Loucy (cell line): ENCODE data around the gene PTPRA.
"Not testable (repeated sequence)": the region's sequence is repeated elsewhere in the genome, so short reads cannot be mapped to it uniquely, and the experiment has no call there.

ENCODE experiments used
- H2AFZ ChIP-seq: fragments of 200-600 bp; sonication (generic); 2 replicates; pipeline ENCODE4 v1.6.0; 2016; ENCODE audit warnings: antibody characterized with exemption, mild to moderate bottlenecking, low read length, moderate library complexity
- H3F3A ChIP-seq: fragments of 200-600 bp; 2 replicates; pipeline ENCODE4 v1.6.0; 2016; ENCODE audit warnings: antibody characterized with exemption, low read depth, mild to moderate bottlenecking
- H3K27me3 ChIP-seq: fragments of 200-600 bp; sonication (generic); 2 replicates; pipeline ENCODE4 v1.6.1; 2014; ENCODE audit warnings: low read length, mild to moderate bottlenecking; ENCODE audit not compliant: insufficient read depth, poor library complexity, severe bottlenecking
- H3K36me3 ChIP-seq: fragments of 200-600 bp; sonication (generic); 2 replicates; pipeline ENCODE4 v1.6.1; 2016; ENCODE audit warnings: low read length; ENCODE audit not compliant: insufficient read depth
- H3K4me1 ChIP-seq: fragments of 200-600 bp; sonication (generic); 2 replicates; pipeline ENCODE4 v1.5.1; 2014; ENCODE audit warnings: low read length, mild to moderate bottlenecking; ENCODE audit not compliant: insufficient read depth, poor library complexity, severe bottlenecking
- H3K4me2 ChIP-seq: fragments of 200-600 bp; sonication (generic); 2 replicates; pipeline ENCODE4 v1.6.0; 2014; ENCODE audit warnings: antibody characterized with exemption, low read length, low read depth, mild to moderate bottlenecking; ENCODE audit not compliant: poor library complexity, severe bottlenecking
- H3K4me3 ChIP-seq: fragments of 200-600 bp; sonication (generic); 2 replicates; pipeline ENCODE4 v1.5.1; 2014; ENCODE audit warnings: low read length, mild to moderate bottlenecking, mixed read lengths; ENCODE audit not compliant: poor library complexity, severe bottlenecking
- H3K79me2 ChIP-seq: fragments of 200-600 bp; sonication (generic); 2 replicates; pipeline ENCODE4 v1.6.1; 2014; ENCODE audit warnings: low read length; ENCODE audit not compliant: insufficient read depth
- H3K9ac ChIP-seq: fragments of 200-600 bp; sonication (generic); 2 replicates; pipeline ENCODE4 v1.6.0; 2014; ENCODE audit warnings: mild to moderate bottlenecking, low read depth, low read length, moderate library complexity; ENCODE audit not compliant: poor library complexity, severe bottlenecking
- H3K9me2 ChIP-seq: fragments of 200-600 bp; sonication (generic); replicated peaks from 2 replicates; pipeline ENCODE4 v1.6.1; 2016; ENCODE audit warnings: low read depth, low read length, mixed read lengths
- H3K9me3 ChIP-seq: fragments of 200-600 bp; sonication (generic); 2 replicates; pipeline ENCODE4 v1.6.1; 2014; ENCODE audit warnings: mild to moderate bottlenecking, antibody characterized with exemption, low read length, low read depth; ENCODE audit not compliant: insufficient read depth
- H4K20me1 ChIP-seq: fragments of 200-600 bp; sonication (generic); 2 replicates; pipeline ENCODE4 v1.6.0; 2014; ENCODE audit warnings: antibody characterized with exemption, low read length, mild to moderate bottlenecking; ENCODE audit not compliant: insufficient read depth, poor library complexity, severe bottlenecking
- CTCF ChIP-seq: fragments of 200-600 bp; sonication (generic); conservative IDR thresholded peaks from 2 replicates; pipeline ENCODE4 v1.5.1; 2014; ENCODE audit warnings: mild to moderate bottlenecking, antibody characterized with exemption, low read length
- EZH2phosphoT487 ChIP-seq: fragments of 200-600 bp; IDR thresholded peaks from 2 replicates; pipeline ENCODE4 v1.6.1; 2018; ENCODE audit warnings: antibody characterized with exemption, mild to moderate bottlenecking, moderate library complexity, borderline replicate concordance

The PTPRA gene

GRCh38 chr20:2829376-2829775, 43.9 kb upstream of the PTPRA start:
- no peak for TF ChIP-seq EZH2phosphoT487
- no peak for TF ChIP-seq CTCF
- no peaks in the 10 kb centered on the region for H4K20me1 ChIP-seq
- no peak overlapping the region for H3K9ac ChIP-seq
- H3K4me2 ChIP-seq: no peak overlapping the region
- H2AFZ ChIP-seq: no peak overlapping the region
- no peaks in the 10 kb centered on the region for H3K79me2 ChIP-seq
- no peaks in the 10 kb centered on the region for H3K9me3 ChIP-seq
- H3F3A ChIP-seq: no peaks in the 10 kb centered on the region
- no peaks in the 10 kb centered on the region for H3K36me3 ChIP-seq
- peaks cover 17% of the 10 kb centered on the region for H3K4me1 ChIP-seq
- H3K9me2 ChIP-seq: no peaks in the 10 kb centered on the region
- no peak overlapping the region for H3K4me3 ChIP-seq
- no peaks in the 10 kb centered on the region for H3K27me3 ChIP-seq

- H3K36me3 ChIP-seq, H3K4me3 ChIP-seq, H4K20me1 ChIP-seq, H3K9ac ChIP-seq, H3K79me2 ChIP-seq, H3K9me2 ChIP-seq, H3F3A ChIP-seq, H2AFZ ChIP-seq, H3K27me3 ChIP-seq, H3K9me3 ChIP-seq, H3K4me2 ChIP-seq: not testable (repeated sequence)
- peaks cover 11% of the 10 kb centered on the region for H3K4me1 ChIP-seq
These were observed 42.1 kb upstream of the PTPRA start for GRCh38 chr20:2831206-2831605.

GRCh38 chr20:2833761-2834160, 39.5 kb upstream of the PTPRA start:
- H3K9me2 ChIP-seq: no peaks in the 10 kb centered on the region
- H3K36me3 ChIP-seq: no peaks in the 10 kb centered on the region
- no peak overlapping the region for H3K9ac ChIP-seq
- H3K4me2 ChIP-seq: no peak overlapping the region
- H3K9me3 ChIP-seq: no peaks in the 10 kb centered on the region
- no peaks in the 10 kb centered on the region for H3K27me3 ChIP-seq
- no peaks in the 10 kb centered on the region for H4K20me1 ChIP-seq
- H2AFZ ChIP-seq: no peak overlapping the region
- H3K79me2 ChIP-seq: no peaks in the 10 kb centered on the region
- TF ChIP-seq EZH2phosphoT487 (no peak), CTCF (no peak)
- H3F3A ChIP-seq: no peaks in the 10 kb centered on the region
- H3K4me3 ChIP-seq: no peak overlapping the region
- H3K4me1 ChIP-seq: no peaks in the 10 kb centered on the region

GRCh38 chr20:2834401-2835110, 38.7 kb upstream of the PTPRA start:
- Histone ChIP-seq H3K4me1 (peaks cover 6% of the 10 kb centered on the region), H3K4me2 (no peak overlapping the region), H2AFZ (no peak overlapping the region), H3K9me3 (no peaks in the 10 kb centered on the region), H4K20me1 (no peaks in the 10 kb centered on the region), H3K36me3 (no peaks in the 10 kb centered on the region), H3K79me2 (peaks cover 5% of the 10 kb centered on the region; the same call in 1 of the 2 replicates), H3K9ac (no peak overlapping the region), H3F3A (no peaks in the 10 kb centered on the region), H3K4me3 (no peak overlapping the region), H3K27me3 (no peaks in the 10 kb centered on the region), H3K9me2 (no peaks in the 10 kb centered on the region)
- no peak for TF ChIP-seq CTCF
